Measurements from ENCODE around the gene TMEM97.

TMEM97 gene

GRCh38 chr17:28343491-28343932 lies 24.5 kb downstream of the TMEM97 start:
- H3K4me3 ChIP-seq (ENCODE audit: control insufficient read depth, low read depth, low read length): no peak overlapping the region
- DNase-seq (ENCODE audit: low read depth): no peak
- TF ChIP-seq CTCF (IDR thresholded peaks at IDR 0.05; ENCODE audit: control insufficient read depth, insufficient read depth, low read depth, low read length, missing control alignments): no peak

- no peak for TF ChIP-seq CTCF (IDR thresholded peaks at IDR 0.05; ENCODE audit: control insufficient read depth, insufficient read depth, low read depth, low read length, missing control alignments)
- DNase-seq (ENCODE audit: low read depth): no peak
- no peak overlapping the region for H3K4me3 ChIP-seq (ENCODE audit: control insufficient read depth, low read depth, low read length)
These were observed 25.0 kb downstream of the TMEM97 start for GRCh38 chr17:28344011-28344410.

- no peak for DNase-seq (ENCODE audit: low read depth)
- no peak overlapping the region for H3K4me3 ChIP-seq (ENCODE audit: control insufficient read depth, low read depth, low read length)
- no peak for TF ChIP-seq CTCF (IDR thresholded peaks at IDR 0.05; ENCODE audit: control insufficient read depth, insufficient read depth, low read depth, low read length, missing control alignments)
These were observed 25.5 kb downstream of the TMEM97 start for GRCh38 chr17:28344435-28344901.

GRCh38 chr17:28345419-28346198 lies 26.6 kb downstream of the TMEM97 start:
- H3K4me3 ChIP-seq (ENCODE audit: control insufficient read depth, low read depth, low read length): no peak overlapping the region
- no peak for TF ChIP-seq CTCF (IDR thresholded peaks at IDR 0.05; ENCODE audit: control insufficient read depth, insufficient read depth, low read depth, low read length, missing control alignments)
- no peak for DNase-seq (ENCODE audit: low read depth)

GRCh38 chr17:28346199-28346580 lies 27.2 kb downstream of the TMEM97 start:
- no peak for TF ChIP-seq CTCF (IDR thresholded peaks at IDR 0.05; ENCODE audit: control insufficient read depth, insufficient read depth, low read depth, low read length, missing control alignments)
- DNase-seq (ENCODE audit: low read depth): no peak
- no peak overlapping the region for H3K4me3 ChIP-seq (ENCODE audit: control insufficient read depth, low read depth, low read length)

GRCh38 chr17:28346746-28347246 lies 27.8 kb downstream of the TMEM97 start:
- H3K4me3 ChIP-seq (ENCODE audit: control insufficient read depth, low read depth, low read length): no peak overlapping the region
- DNase-seq (ENCODE audit: low read depth): no peak
- TF ChIP-seq CTCF (IDR thresholded peaks at IDR 0.05; ENCODE audit: control insufficient read depth, insufficient read depth, low read depth, low read length, missing control alignments): peak; percentile 36

Data from AG09309 (cell line).